Panc1 (cell line): ENCODE results near the gene NOC2L.

Source experiments
- POLR2AphosphoS5 ChIP-seq: IDR thresholded peaks from 2 replicates; pipeline ENCODE4 v1.6.1; 2012; ENCODE audit warnings: mild to moderate bottlenecking, low read depth, low read length, moderate library complexity
- TCF7L2 ChIP-seq: IDR thresholded peaks from 2 replicates; pipeline ENCODE4 v1.6.1; 2011; ENCODE audit warnings: mild to moderate bottlenecking, low read depth, low read length, inconsistent platforms
- TF ChIP-seq, protein P1 (sequence below): fragments of 450-650 bp; IDR thresholded peaks from 2 replicates; pipeline ENCODE4 v1.5.1; 2017; ENCODE audit warnings: mild to moderate bottlenecking

DNA sequence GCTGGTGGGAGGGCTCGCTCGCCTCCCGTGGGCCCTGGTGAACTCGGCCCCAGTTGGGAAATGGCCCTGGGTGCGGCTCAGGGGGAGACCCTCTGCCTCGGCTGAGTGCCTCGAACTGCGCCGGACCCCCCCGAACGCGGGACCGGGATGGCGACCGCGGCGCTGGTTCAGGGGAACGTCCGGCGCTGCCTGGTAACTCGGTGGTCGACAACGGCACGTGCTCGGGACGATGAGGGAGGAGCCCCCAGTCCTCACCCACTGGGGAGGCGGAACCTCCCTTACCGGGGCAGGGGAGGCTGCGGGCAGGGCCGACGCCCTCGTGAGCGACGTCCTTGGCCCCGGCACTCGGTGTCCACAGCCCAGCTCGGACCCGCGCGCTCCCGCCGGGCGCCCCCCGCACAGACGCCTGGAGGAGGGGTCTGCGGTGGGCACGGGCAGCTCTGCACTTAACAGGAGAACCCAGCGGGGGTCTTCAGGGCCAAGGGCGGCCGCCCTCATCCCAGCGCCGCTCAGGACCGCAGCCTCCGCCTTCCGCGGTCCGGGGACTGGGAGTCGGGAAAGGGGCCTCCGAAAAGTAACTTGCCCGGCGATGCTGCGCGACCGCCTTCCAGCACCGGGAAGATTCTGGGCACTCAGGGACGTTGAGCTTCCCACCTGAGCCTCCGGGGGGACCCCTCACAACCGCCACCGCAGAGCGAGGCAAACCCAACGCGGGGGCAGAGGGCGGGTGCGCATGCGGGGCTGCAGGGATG, 39.1 kb upstream of the NOC2L start:
- TF ChIP-seq, protein P1, sequence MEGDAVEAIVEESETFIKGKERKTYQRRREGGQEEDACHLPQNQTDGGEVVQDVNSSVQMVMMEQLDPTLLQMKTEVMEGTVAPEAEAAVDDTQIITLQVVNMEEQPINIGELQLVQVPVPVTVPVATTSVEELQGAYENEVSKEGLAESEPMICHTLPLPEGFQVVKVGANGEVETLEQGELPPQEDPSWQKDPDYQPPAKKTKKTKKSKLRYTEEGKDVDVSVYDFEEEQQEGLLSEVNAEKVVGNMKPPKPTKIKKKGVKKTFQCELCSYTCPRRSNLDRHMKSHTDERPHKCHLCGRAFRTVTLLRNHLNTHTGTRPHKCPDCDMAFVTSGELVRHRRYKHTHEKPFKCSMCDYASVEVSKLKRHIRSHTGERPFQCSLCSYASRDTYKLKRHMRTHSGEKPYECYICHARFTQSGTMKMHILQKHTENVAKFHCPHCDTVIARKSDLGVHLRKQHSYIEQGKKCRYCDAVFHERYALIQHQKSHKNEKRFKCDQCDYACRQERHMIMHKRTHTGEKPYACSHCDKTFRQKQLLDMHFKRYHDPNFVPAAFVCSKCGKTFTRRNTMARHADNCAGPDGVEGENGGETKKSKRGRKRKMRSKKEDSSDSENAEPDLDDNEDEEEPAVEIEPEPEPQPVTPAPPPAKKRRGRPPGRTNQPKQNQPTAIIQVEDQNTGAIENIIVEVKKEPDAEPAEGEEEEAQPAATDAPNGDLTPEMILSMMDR = no peak
- TF ChIP-seq TCF7L2 (no peak), POLR2AphosphoS5 (peak; percentile 9; the same call in 1 of the 2 replicates)
